Psoas muscle (tissue), 8 donors: Measurements from ENCODE around the gene ATP13A5. TPM values are rescaled to one million over a fixed set of nuclear protein-coding genes. Genes with fewer than 3 reads are reported as not detected.

Experiments used
- ATAC-seq, 4 donors: fragments of 200-7000 bp; cut with Tn5 transposase; one replicate each; pipeline ENCODE4 v1.9.1; 2020; ENCODE audit warnings: moderate library complexity in 3 of 4, mild to moderate bottlenecking in 2 of 4
- DNase-seq, 2 donors: peaks; one replicate each; pipeline ENCODE4 v3.0.0-alpha.2; 2020
- H3K27ac ChIP-seq: fragments of 200-600 bp; one replicate; pipeline ENCODE4 v1.8.0; 2022
- H3K27me3 ChIP-seq, 3 donors: fragments of 200-600 bp in 1 of 3; one replicate each; pipeline versions ENCODE4 v1.6.1 to v1.8.0; 2013 to 2022; ENCODE audit warnings: low read length in 2 of 3, mild to moderate bottlenecking in 2 of 3, moderate library complexity in 1 of 3; ENCODE audit not compliant: insufficient read depth in 3 of 3
- H3K36me3 ChIP-seq, 2 donors: fragments of 200-600 bp in 1 of 2; one replicate each; pipeline versions ENCODE4 v1.6.1 to v1.8.0; 2013 to 2022; ENCODE audit warnings: low read depth in 1 of 2, mild to moderate bottlenecking in 1 of 2, moderate library complexity in 1 of 2; ENCODE audit not compliant: insufficient read depth in 1 of 2
- H3K4me1 ChIP-seq: fragments of 200-600 bp; one replicate; pipeline ENCODE4 v1.8.0; 2022
- H3K4me3 ChIP-seq: fragments of 200-600 bp; one replicate; pipeline ENCODE4 v1.8.0; 2022; ENCODE audit warnings: mild to moderate bottlenecking
- H3K9me3 ChIP-seq: fragments of 200-600 bp; one replicate; pipeline ENCODE4 v1.8.0; 2022
- WGBS, 3 donors: extraction: QIAGEN DNeasy Blood & Tissue Kit; methylation state at CpG; one replicate each; pipeline versions ENCODE4 v1.1.6 to v1.1.7; 2013; 5-methylcytosine and 5-hydroxymethylcytosine counted together
- intact Hi-C, 2 donors: fragments of 100-400 bp; cut with DNase I; formaldehyde crosslinking; loops; one replicate each; pipeline versions ENCODE4 v1.11.0 to v1.14.2; 2022
- polyA plus RNA-seq, 3 donors: library from polyadenylated mRNA; stranded (reverse); fragments of 200-250 nt; gene quantifications; one replicate each; pipeline ENCODE4 v1.2.3, GENCODE V29; 2013
- total RNA-seq, 4 donors: library from RNA; stranded (reverse); fragmentation: NEBNext Ultra II Directional in 2 of 4; extraction: Animal tissue kit (Norgen Biotek cat#: 25700) in 2 of 4; gene quantifications; one replicate each; pipeline versions ENCODE4 v1.2.1 to v1.2.4, GENCODE V29; 2021 to 2023
- TF ChIP-seq, protein P1 (sequence below): fragments of 200-600 bp; IDR thresholded peaks from one replicate; pipeline ENCODE4 v1.8.0; 2022; ENCODE audit warnings: antibody characterized with exemption
- donor health status: healthy with polysubstance abuse.
- donor health status: DM: no; HTN: no; CAD: no; lungs with moderate emphysema.
- donor health status: Bipolar disorder and iron deficiency.
- donor health status: healthy.
- donor health status: DM: yes; HTN: yes; CAD: no.
- donor health status: DM: no; HTN: no; CAD: no.
- donor health status: DM: no; HTN: no; CAD: no.
- donor health status: DM: yes; HTN: yes; CAD: no.

Gene ATP13A5
- total and polyA plus RNA-seq, 7 donors: 0.07 TPM; not detected in 6

DNA sequence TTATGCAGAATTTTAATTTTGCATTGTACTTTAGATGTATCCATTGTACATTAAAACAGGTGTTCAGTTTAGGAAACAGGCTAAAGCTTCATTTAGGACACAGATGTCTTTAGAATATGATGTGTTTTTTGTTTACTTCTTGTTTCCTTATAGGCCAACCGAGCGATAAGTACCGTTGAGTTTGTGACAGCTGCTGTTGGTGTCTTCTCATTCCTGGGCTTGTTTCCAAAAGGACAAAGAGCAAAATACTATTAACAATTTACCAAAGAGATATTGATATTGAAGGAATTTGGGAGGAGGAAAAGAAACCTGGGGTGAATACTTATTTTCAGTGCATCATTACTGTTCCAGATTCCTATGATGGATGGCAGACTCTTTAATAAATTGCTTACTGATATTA, 108.1 kb downstream of the ATP13A5 start:
- Histone ChIP-seq H3K4me1 (peaks cover 14% of the 10 kb centered on the region), H3K27me3 (no peaks in the 10 kb centered on the region), H3K9me3 (no peaks in the 10 kb centered on the region), H3K27ac (no peak overlapping the region), H3K36me3 (no peaks in the 10 kb centered on the region), H3K4me3 (no peak overlapping the region)
- 17 to 28% (median 24%) methylated on average over 3 of the region's 3 CpGs for WGBS, 3 donors
- DNase-seq (no peak), ATAC-seq (no peak)
- intact Hi-C loops: no loop called here
- TF ChIP-seq, protein P1, sequence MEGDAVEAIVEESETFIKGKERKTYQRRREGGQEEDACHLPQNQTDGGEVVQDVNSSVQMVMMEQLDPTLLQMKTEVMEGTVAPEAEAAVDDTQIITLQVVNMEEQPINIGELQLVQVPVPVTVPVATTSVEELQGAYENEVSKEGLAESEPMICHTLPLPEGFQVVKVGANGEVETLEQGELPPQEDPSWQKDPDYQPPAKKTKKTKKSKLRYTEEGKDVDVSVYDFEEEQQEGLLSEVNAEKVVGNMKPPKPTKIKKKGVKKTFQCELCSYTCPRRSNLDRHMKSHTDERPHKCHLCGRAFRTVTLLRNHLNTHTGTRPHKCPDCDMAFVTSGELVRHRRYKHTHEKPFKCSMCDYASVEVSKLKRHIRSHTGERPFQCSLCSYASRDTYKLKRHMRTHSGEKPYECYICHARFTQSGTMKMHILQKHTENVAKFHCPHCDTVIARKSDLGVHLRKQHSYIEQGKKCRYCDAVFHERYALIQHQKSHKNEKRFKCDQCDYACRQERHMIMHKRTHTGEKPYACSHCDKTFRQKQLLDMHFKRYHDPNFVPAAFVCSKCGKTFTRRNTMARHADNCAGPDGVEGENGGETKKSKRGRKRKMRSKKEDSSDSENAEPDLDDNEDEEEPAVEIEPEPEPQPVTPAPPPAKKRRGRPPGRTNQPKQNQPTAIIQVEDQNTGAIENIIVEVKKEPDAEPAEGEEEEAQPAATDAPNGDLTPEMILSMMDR: no peak

DNA sequence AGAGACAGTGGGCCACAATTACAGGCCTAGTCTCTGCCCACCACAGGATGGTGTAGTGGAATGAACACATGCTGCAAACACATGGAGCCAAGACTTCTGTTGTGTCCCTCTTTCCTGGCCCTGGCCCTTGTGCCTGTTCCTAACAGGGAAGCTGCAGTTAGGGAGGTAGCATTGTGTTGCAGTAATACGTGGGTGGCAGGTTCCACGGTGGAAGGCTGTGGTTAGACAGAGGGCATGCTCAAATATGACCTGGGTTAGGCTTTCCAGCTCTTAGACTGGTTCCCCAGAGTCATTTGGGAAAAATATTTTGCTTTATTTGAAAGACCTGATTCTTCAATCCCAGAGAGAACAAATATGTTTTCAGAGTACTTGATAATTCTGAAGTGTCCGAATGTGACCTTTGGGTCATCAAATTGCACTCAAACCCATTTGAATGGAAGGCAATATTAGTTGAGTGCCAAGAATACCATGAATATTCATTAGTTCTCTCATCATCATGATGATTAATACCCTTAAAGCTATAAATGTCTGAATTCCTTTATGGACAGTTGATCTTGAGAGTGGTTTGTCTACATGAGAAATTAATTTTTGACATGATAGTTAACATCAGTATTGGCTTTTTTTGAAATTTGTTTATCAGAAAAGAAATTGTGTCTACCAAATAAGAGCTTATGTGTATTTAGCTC, 109.1 kb downstream of the ATP13A5 start:
- TF ChIP-seq, protein P1: no peak
- no peaks in the 10 kb centered on the region for H3K36me3 ChIP-seq
- no peak overlapping the region for H3K4me3 ChIP-seq
- intact Hi-C loops: no loop called here
- no peak overlapping the region for H3K27ac ChIP-seq
- 47 to 72% (median 49%) methylated on average over 3 of the region's 3 CpGs for WGBS, 3 donors
- peaks cover 14% of the 10 kb centered on the region for H3K4me1 ChIP-seq
- no peaks in the 10 kb centered on the region for H3K27me3 ChIP-seq
- no peak for DNase-seq
- ATAC-seq: no peak
- no peaks in the 10 kb centered on the region for H3K9me3 ChIP-seq

DNA sequence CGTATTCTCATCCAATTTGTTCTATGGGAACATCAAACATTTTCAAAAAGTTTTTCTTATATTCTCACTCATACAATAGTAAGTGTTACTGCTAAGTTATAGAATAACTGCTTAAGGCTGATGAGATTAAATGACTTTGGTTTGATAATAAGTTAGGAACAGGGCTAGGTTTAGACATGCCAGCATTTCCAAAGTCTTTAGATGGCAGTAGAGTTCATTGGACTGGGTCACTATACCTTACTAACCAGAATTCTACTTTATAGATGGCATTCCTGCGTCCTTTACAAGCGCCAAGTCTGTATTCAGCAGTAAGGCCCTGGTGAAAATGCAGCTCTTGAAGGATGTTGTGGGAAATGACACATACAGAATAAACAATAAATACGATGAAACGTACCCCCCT, 115.8 kb downstream of the ATP13A5 start:
- H3K27me3 ChIP-seq: no peaks in the 10 kb centered on the region
- no peak overlapping the region for H3K4me3 ChIP-seq
- TF ChIP-seq, protein P1: no peak
- WGBS, 3 donors: 93 to 95% (median 94%) methylated on average over 5 of the region's 5 CpGs
- no peaks in the 10 kb centered on the region for H3K36me3 ChIP-seq
- DNase-seq (no peak), ATAC-seq (no peak)
- H3K4me1 ChIP-seq: no peaks in the 10 kb centered on the region
- no peak overlapping the region for H3K27ac ChIP-seq
- intact Hi-C loops: no loop called here
- H3K9me3 ChIP-seq: no peaks in the 10 kb centered on the region

DNA sequence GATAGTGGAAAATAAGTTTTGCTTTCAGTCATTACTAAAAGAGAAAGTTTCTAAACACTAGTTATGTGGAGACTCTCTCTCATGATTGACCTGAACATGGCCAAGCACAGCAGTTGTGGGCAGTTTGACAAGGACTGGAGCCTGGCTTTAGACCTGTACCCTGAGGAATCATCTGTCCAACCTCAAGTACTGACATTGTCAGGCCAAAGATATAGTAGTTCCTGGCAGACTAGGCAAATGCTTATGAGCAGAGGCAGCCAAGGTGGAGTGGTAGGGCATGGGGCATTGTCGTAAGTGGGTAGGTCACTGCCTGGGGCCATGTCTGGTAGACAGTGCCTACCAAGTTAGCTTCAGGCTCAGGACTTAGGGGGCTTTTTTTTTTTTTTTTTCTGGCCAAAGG, 116.6 kb downstream of the ATP13A5 start:
- no peak overlapping the region for H3K27ac ChIP-seq
- TF ChIP-seq, protein P1: no peak
- H3K27me3 ChIP-seq: no peaks in the 10 kb centered on the region
- H3K9me3 ChIP-seq: no peaks in the 10 kb centered on the region
- ATAC-seq: no peak
- 40 to 76% (median 44%) methylated on average over 1 of the region's 1 CpG for WGBS, 3 donors
- no peaks in the 10 kb centered on the region for H3K4me1 ChIP-seq
- intact Hi-C loops: no loop called here
- H3K4me3 ChIP-seq: no peak overlapping the region
- no peaks in the 10 kb centered on the region for H3K36me3 ChIP-seq
- no peak for DNase-seq
